Measurements from ENCODE around the gene SDCCAG8.

GRCh38 chr1:243294723-243295121, 38.9 kb downstream of the SDCCAG8 start:
- no peak for TF ChIP-seq RAD21 (IDR thresholded peaks at IDR 0.05)
- no peak for TF ChIP-seq CTCF (IDR thresholded peaks at IDR 0.05; ENCODE audit: low read depth, low read length, missing input control)
- no peak for TF ChIP-seq SP1 (IDR thresholded peaks at IDR 0.05)
- TF ChIP-seq RXRA (IDR thresholded peaks at IDR 0.05) = no peak
- TF ChIP-seq REST (IDR thresholded peaks at IDR 0.05) = no peak
- TF ChIP-seq JUND (IDR thresholded peaks at IDR 0.05) = no peak
- no peak for TF ChIP-seq ZBTB33 (IDR thresholded peaks at IDR 0.05)
- TF ChIP-seq EGR1 (IDR thresholded peaks at IDR 0.05; ENCODE audit: low read depth in 2 of 2) = no peak
